NCI-H82 treated with DMSO at 0.1 percent for 48 hours (cell line): Measurements from ENCODE around the gene PXMP4.
"Not testable (repeated sequence)": the region's sequence is repeated elsewhere in the genome, so short reads cannot be mapped to it uniquely, and the experiment has no call there.

Experiments
- DNase-seq: peaks from one replicate; lab custom pipeline; 2025; ENCODE audit not compliant: unreplicated experiment; lab: John Stamatoyannopoulos, UW

The PXMP4 gene

DNA sequence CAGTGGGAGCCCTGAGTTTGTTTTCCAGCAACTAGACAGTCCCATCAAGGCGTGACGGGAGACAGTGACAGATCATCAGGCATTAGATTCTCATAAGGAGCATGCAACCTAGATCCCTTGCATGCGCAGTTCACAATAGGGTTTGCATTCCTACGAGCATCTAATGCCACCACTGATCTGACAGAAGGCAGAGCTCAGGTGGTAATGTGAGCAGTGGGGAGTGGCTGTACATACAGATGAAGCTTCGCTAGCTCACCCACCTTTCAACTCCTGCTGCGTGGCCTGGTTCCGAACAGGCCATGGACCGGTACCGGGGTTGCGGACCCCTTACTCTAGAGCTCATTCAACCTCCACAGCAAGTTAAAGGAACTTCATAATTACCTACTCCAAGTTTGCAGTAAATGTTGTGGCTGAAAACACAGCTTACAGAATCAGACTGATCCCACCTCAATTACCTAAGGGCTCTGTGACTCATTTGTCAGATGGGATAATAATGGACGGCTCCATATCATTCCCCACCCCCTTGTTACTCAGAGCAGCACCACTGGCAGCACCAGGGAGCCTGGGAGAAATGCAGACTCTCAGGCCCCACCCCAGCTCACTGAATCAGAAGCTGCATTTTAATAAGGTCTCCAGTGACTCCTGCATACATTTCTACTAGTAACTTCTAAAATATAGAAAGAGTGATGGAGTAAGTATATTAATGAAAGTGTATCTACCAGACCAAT, 15.7 kb downstream of the PXMP4 start:
- DNase-seq = no peak

GRCh38 chr20:33703498-33704137, 16.5 kb downstream of the PXMP4 start:
- DNase-seq = no peak

DNA sequence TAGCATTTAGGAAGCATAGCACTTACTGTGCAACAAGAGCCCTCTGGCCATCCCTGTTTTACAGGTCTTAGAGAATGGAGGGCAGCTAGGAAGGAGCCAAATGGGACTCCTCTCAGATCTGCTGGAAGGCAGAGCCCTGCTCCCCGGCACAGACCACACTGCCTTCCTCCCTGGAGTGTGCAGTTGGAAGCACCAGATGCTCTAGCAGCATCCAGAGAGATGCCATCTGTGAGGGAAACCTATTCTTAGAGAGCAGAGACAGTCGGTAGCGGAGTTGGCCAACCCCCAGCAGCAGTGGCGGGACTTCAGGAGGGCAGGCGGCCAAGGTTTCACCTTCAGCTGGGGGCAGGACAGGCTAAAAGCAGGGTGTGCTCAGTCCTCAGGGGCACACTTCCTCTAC, 17.2 kb downstream of the PXMP4 start:
- peak; percentile 41 for DNase-seq

DNA sequence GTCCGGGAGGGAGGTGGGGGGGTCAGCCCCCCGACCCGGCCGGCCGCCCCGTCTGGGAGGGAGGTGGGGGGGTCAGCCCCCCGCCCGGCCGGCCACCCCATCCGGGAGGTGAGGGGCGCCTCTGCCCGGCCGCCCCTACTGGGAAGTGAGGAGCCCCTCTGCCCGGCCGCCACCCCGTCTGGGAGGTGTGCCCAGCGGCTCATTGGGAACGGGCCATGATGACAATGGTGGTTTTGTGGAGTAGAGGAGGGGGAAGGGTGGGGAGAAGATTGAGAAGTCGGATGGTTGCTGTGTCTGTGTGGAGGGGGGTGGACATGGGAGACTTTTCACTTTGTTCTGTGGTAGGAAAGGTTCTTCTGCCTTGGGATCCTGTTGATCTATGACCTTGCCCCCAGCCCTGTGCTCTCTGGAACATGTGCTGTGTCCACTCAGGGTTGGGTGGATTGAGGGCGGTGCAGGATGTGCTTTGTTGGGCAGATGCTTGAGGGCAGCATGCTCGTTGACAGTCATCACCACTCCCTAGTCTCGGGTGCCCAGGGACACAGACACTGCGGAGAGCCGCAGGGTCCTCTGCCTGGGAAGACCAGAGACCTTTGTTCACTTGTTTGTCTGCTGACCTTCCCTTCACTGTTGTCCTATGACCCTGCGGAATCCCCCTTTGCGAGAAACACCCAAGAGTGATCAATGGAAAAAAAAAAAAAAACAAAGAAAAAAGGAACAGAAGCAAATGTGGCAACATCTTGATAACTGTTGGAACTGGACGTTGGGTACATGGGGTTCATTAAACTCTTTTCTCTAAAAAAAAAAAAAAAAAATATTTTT, 18.3 kb downstream of the PXMP4 start:
- DNase-seq = no peak

DNA sequence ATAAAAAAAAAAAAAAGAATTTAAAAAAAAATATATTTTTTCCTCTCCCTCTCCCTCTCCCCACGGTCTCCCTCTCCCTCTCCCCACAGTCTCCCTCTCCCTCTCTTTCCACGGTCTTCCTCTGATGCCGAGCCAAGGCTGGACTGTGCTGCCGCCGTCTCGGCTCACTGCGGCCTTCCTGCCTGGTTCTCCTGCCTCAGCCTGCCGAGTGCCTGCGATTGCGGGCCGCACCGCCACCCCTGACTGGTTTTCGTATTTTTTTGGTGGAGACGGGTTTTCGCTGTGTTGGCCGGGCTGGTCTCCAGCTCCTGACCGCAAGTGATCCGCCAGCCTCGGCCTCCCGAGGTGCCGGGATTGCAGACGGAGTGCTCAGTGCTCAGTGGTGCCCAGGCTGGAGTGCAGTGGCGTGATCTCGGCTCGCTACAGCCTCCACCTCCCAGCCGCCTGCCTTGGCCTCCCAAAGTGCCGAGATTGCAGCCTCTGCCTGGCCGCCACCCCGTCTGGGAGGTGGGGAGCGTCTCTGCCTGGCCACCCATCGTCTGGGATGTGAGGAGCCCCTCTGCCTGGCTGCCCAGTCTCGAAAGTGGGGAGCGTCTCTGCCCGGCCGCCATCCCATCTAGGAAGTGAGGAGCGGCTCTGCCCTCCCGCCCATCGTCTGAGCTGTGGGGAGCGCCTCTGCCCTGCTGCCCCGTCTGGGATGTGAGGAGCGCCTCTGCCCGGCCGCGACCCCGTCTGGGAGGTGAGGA, 19.2 kb downstream of the PXMP4 start:
- not testable (repeated sequence) for DNase-seq

- not testable (repeated sequence) for DNase-seq
These were observed 21.1 kb downstream of the PXMP4 start for GRCh38 chr20:33698966-33699365.

- DNase-seq = no peak
These were observed 23.0 kb downstream of the PXMP4 start for GRCh38 chr20:33697129-33697528.

- DNase-seq = no peak
These were observed 23.7 kb downstream of the PXMP4 start for GRCh38 chr20:33696448-33696847.

GRCh38 chr20:33694639-33695012, 25.5 kb downstream of the PXMP4 start:
- no peak for DNase-seq

- DNase-seq = no peak
These were observed 26.1 kb downstream of the PXMP4 start for GRCh38 chr20:33693741-33694638.

- DNase-seq = no peak
These were observed 26.8 kb downstream of the PXMP4 start for GRCh38 chr20:33693289-33693688.

- DNase-seq = no peak
These were observed 30.1 kb downstream of the PXMP4 start for GRCh38 chr20:33689973-33690372.

DNA sequence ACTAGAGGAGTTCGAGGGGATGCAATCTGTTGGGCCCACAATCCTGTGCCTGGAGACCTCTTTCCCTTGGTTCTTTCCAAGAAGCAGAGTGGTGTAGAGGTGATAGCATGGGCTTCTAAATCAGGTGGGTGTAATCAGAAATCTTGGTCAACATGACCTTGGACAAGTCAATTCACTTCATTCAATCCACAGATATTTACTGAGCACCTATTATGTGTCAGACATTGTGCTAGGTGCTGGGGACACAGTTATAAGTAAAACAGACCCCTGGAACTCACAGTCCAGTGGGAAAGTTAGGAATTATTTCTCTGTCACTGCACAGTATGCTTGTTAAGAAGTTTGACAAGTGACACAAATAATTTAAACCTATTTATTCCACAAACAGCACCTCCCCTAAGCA, 30.6 kb downstream of the PXMP4 start:
- no peak for DNase-seq

GRCh38 chr20:33688938-33689424, 31.1 kb downstream of the PXMP4 start:
- no peak for DNase-seq

GRCh38 chr20:33687993-33688937, 31.8 kb downstream of the PXMP4 start:
- no peak for DNase-seq

- no peak for DNase-seq
These were observed 32.7 kb downstream of the PXMP4 start for GRCh38 chr20:33687370-33687915.

GRCh38 chr20:33686984-33687366, 33.1 kb downstream of the PXMP4 start:
- DNase-seq = no peak

DNA sequence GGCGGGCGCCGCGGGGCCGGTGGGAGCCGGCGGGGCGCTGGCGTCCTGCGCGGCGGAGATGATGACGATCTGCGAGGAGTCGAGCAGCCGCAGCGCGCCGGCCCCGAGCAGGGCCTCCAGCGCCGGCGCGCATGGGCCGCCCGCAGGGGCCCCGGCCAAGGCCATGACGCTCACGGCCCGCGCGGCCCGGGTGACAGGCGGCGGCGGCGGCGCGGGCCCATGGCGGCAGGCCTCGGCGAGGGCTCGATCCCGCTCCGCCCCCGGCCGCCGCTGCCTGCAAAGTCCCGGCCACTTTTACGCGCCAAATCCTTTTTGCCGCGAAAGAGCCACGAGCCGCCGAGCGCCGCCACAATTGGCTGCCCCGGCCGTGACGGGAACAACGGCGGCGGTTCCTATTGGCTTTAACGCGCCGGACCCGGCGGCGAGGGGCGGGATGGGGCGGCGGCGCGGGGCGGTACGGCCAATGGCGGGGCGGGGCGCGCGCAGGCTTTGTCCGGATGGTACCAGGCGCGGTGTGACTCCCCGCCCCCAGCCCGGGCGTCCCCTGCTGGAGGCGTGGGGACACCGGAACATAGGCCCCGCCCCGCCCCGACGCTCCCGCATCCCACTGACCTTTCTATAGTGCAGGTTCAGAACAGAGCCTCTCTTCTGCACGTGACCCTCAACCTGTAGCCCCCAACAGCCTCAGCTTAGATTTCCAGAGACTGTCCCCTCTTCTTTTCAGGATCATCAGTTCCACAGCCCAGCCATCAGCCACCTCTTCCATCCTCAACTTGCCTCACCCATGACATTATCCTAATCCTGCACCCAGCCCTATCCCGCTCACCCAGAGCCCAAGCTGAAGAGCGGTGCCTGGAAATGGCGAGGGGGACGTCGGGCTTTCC, 33.8 kb downstream of the PXMP4 start, which contains the start of gene E2F1:
Gene E2F1 (minus strand): TSS at position 286 of the 884 bp plus-strand sequence. CDS start 121 bp downstream, at position 165.
- peak; percentile 82 for DNase-seq
